ENCODE data around the gene INF2.
"Not testable (repeated sequence)": the region's sequence is repeated elsewhere in the genome, so short reads cannot be mapped to it uniquely, and the experiment has no call there.

Gene INF2

DNA sequence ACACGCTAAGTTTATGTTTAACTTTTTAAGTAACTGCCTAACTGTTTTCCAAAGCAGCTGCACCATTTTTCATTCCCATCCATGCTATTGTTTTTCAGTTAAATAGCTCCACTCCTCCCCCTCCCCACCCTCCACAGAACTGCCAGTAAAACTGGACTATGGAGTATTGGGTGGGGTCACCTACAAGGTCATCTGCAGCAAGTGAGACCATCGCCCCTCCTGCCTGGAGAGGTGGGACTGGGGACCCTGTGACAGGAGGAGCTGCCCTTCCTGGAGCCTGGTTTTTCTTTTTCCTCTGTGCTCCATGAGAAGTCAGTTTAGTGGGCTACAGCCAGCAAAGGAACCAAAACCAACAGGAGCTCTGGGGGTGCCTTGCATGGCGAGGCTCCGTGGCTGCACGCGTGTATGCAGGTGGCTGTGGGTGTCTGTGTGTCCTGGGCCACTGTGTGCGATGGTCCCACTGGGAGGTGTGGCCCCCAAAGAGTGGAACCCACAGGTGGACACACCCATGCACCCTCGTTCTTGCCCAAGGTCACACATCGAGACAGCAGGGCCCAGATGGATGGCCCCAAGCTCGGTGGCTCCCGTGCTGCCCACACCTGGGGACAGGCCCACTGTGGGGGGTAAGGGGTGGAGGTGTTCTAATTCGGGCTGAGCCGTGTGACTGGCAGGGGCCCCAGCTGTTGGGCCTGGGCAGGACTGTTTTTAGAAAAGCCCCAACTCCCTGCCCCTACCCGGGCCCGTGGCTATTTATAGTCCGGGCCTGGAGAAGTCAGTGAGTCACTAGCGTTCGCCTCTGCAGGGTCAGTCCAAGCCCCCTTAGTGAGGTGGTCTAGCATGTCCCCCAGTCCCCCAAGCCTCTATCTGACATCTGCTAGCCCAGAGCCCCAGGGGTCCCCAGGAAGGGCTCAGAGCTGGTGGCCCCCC is 32.4 kb downstream of the INF2 start:
- peak; percentile 82 for DNase-seq (ENCODE audit: low spot score)

DNA sequence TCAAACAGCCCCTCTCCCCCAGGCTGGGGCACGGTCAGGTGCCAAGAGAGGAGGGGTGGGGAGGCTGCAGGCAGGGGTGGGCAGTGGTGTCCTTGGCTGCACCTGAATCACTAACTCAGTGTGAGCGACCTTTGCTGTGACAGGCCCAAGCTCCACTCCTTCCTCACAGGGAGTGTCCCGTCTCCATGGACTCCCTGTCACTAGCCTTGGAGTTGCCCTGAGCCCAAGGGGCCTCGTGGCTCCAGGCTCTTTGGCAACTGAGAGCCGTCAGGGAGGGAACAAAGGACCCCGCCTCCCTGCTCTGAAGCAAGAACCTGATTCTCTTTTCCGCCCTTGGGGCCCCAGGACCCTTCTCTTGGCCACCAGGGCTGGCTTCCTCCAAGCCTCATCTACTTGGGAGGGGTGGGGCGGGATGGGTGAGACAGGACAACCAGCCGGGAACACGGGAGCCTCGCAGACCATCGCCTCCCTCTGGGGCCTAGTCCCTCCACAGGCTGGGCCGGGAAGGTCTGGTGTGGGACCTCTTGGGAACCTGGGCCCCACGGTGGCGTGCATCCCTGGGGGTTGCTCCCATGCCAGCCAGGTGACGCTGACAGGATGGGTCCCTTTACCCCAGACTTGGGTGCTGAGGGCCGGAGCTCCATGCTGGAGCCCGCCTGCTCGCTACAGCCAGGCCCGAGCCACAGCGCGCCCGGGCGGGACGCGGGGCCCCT is 33.7 kb downstream of the INF2 start:
- DNase-seq (ENCODE audit: low spot score) = no peak

DNA sequence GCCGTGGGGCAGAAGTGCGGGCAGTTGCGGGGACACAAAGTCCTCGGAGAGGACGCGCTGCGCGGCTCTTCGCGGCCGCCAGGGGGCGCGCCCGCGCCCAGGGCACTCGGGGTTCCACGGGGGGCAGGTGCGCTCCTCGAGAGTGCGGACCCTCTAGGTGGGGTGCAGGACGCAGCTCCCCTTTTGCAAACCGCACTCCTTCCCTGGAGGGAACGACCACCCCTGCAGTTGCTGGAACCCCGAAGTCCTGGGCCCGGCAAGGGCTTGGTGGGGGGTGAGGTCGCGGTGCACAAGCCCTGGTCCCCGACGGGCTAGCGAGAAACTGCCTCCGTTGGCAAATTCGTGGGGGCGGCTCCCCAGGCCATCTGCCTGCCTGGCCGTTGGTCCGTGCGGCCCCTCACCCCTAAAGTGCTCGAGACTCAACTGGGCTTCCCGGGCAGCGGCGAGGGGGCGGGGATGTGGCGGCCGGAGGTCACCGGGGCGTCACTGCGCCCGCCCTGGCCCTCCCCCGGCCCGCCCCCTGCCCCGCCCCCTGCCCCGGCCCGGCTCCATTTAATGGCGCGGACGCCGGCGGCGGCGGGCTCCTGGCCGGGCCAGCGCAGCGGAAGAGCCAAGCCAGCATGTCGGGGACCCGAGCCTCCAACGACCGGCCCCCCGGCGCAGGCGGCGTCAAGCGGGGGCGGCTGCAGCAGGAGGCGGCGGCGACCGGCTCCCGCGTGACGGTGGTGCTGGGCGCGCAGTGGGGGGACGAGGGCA is 34.4 kb downstream of the INF2 start, which contains the start of gene ADSS1:
TSS of gene ADSS1 (plus strand) at position 579 of the 756 bp plus-strand sequence. CDS start at position 621, 42 bp downstream.
- DNase-seq (ENCODE audit: low spot score) = peak; percentile 92

DNA sequence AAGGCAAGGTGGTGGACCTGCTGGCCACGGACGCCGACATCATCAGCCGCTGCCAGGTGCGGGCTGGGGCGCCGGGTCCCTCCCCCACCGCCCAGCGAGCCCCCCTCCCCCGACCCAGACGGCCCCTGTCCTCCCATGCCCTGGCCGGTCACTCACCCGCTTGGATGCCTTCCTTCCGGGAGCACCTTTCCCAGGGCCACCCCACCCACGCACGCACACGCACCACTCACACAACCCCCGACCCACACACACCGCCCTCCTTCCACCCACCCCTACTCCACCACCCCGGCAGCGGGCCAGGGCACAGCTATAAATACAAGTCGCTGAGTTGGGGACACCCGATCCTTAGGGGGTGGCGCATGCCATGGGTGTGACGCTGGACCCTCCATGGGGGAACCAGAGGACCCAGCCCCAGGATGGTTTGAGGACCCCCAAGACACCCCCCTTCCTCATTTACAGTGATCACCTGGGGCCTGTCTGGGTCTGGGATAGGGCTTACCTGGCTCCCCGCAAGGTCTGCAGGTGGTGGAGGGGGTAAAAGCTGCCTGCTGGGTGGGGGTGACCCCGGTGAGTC is 35.1 kb downstream of the INF2 start:
- DNase-seq (ENCODE audit: low spot score) = peak; percentile 57

DNA sequence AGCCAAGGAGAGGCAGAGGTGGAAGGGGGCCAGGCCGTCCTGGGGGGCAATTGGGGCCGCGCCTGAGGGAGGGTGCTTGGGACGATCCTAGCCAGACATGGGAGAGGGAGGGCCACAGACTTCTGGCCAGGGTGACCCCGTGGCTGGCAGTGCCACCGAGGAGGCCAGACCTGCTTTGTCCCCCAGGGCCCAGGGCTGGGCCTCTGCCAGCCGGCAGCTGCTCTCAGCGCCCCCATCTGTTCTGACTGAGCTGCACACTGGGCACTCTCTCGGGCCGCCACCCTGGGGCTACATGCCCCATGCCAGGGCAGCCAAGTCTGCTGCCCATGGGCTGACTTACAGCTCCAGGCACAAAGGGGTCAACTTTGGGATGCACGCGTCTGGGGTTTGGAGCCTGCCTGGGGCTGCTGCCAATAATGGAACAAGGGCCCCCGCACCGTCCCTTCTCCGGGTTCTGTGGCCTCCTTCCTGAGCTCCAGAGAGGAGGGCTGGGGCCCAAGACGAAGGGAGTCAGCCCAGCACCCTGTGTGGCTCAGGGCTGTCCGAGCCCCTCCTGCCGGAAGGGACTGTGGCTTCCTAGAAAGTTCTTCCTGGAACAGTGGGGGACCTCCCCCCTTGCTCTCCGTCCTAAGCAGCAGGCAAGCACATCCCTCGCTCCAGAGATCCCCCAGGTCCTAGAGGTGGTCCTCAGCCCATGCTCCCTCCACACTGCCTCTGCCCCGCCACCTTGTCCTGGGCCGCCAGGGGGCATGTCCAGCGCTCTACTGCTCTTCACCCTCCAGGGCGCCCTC is 35.8 kb downstream of the INF2 start:
- DNase-seq (ENCODE audit: low spot score) = peak; percentile 62

DNA sequence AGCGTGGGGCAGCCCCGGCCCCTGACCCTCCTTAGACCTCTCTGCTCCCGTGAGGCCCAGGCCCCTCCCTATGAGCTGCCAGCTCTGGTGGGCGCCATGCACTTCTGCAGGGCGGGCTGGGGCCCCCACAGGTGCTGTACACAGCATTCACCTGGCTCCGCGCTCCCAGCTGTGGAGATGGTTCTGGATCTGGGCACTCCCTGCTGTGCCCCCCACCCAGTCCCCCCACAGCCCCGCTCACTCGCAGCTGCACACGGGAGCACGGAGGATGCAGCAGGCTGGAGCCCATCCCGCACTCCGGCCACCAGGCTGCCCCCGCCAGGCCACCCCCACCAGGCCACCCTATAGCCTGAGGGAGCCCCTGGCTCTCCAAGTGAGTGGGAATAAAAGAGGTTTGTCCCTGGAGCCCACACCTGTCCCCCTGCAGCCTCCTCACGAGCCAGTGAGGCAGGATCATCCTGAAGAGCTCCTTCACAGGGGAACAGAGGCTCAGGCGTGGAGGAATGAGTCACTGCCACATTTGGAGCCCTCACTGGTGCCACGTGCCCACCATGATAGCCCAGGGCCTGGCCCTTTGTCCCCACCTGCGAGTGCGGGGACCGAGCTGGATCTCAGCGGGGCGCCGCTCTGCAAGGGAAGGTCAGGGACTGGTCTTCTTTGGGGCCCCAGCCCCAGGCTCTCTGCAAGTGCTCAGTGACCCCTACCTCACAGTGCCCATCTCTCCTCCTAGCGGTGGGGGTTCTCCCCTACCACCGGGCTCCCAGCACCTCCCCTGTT is 36.5 kb downstream of the INF2 start:
- no peak for DNase-seq (ENCODE audit: low spot score)

DNA sequence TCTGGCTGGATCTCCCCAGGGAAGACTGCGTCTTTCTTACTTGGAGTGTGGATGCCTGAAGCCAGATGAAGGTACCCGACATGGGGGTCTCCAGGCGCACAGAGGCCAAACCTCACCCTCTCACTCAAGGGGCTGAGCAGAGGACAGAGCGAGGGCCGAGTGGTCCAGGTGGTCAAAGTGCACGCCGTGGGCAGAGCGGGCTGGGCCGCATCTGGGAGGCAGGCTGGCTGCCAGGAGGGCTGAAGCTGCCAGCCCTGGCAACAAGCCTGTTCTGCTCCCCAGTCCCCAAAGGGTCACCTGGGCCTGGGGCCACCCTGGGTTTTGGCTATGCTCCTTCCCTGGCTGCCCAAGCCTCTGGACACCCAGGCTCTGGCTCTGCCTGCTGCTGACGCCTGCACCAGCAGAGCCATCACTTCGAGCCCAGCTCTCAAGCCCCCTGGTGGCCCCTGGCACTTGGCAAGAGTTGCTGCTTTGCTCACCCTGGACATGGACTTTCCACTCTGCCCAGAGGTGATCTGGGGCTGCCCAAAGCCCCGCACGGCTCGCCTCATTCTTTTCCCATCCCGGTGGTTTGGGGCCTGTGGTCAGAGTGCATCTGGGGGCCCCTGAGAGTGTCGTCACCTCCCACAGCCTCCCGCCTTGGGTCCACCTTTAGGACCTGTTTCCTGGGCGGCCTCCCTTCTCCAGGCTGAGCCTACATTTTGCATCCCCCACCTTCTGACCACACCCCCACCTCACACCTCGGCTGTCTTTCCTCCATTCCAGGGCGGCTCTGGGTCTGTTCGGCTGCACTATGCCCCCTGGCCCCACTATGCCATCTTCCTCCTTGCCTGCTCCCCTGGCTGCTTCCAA is 37.4 kb downstream of the INF2 start:
- no peak for DNase-seq (ENCODE audit: low spot score)

DNA sequence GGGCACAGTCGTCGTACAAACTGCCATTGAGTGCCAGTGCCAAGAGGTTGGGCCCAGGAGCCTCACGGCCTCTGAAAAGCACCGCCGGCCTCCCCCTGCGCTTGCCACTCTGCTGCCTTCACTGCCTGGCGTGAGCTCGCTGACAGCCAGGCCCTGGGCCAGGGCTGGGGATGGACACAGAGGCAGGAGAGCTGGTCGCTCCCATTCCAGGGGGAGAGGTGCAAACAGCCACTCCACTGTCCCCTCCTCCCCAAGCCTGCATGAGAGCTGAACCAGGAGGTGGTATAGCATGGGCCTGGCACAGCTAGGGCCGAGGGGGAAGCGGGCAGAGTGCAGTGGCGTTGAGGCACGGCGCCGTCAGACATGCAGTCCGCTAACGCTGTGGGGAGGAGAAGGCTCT is 39.2 kb downstream of the INF2 start:
- DNase-seq (ENCODE audit: low spot score) = no peak

DNA sequence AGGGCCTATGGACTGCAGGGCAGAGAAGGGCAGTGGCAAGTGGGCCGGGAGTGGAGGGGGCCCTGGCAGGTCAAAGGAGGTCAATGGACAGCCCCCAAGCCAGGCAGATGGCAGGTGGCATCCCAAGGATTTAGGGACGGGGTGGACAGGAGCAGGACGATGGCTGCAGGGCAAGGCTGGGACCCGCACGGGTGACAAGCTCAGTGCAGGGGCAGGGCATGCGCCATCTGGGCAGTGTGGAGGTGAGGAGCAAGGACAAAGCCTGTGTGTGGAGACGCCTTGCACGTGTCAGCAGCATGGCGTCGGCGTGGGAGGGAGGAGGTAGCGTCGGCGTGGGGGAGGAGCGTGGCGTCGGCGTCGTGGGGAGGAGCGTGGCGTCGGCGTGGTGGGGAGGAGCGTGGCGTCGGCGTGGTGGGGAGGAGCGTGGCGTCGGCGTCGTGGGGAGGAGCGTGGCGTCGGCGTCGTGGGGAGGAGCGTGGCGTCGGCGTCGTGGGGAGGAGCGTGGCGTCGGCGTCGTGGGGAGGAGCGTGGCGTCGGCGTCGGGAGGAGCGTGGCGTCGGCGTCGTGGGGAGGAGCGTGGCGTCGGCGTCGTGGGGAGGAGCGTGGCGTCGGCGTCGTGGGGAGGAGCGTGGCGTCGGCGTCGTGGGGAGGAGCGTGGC is 39.9 kb downstream of the INF2 start:
- DNase-seq (ENCODE audit: low spot score) = not testable (repeated sequence)

DNA sequence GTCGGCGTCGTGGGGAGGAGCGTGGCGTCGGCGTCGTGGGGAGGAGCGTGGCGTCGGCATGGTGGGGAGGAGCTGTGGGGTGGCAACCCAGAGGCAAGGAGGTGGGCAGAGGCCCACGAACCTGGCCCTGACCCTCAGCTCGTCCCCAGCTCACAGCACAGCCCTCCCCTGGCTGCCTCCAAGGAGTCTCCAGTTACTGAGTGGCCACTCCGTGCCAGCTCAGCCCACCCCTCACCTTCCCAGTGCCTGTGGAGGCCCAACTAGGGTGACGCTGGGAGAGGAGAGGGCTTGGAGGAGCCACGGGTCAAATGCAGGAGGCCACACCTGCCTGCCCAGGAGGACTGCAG is 40.4 kb downstream of the INF2 start:
- no peak for DNase-seq (ENCODE audit: low spot score)

DNA sequence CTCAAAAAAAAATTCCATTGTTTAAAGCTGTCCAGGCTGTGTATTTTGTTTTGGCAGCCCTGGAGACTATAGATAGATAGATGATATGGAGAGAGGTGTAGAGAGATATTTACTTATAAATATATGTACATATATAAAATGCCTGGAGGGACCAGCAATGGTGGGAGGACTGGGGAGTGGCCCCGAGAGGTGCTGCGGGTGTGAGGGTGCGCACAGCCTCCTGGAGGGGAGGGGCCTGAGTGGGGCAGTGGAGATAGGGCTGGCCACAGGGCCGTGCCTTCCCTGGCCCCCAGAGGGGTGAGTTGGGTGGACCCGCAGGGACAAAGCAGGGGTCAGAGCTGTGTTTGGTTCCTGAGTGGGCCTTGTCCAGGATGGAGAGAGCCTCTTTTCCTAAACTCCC is 41.1 kb downstream of the INF2 start:
- DNase-seq (ENCODE audit: low spot score) = no peak

DNA sequence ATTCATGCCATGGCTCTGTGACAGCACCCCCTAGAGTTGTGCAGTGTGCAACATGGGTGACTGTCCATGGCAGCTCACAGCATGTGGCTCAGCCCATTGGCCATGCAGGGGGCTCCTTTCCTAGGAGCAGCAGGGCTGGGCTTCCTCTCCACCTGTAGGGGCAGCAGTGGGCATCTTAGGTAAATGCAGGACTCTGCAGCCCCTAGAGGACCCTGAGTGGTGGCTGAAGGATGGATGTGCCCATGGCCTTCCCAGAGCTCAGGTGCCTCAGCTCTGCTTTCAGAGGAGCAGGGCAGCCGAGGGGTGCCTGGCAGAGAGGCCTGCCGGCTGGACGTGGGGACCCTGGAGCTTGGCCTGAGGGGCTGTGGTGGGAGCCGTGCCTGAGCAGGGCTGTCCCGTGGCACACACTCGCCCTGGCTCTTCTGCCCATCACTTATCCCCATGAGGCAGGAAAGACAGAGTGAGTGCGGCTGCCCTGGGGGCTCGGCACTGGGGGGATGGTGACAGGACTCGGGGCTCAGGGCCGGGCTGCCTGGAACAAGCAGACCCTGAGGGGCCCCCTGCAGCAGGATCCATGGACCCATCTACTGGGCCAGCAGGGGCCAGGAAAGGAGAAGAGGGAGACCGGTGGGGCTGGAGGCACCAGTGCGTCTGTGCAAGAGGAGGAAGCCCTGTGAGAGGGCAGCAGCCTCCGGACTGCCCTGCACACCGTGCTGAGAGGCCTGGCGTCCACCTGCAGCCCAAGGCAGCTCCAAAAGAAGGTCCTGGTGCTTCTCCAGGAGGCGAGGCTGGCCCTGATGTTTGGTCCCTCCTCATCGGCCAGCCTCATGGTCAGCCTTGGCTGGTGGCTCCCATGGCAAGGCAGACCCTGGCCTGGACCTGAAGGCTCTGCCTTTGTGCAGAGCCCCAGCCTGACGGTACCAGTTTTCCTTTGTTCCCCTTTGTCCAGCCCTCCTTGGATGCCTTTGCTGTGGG is 42.2 kb downstream of the INF2 start:
- no peak for DNase-seq (ENCODE audit: low spot score)

DNA sequence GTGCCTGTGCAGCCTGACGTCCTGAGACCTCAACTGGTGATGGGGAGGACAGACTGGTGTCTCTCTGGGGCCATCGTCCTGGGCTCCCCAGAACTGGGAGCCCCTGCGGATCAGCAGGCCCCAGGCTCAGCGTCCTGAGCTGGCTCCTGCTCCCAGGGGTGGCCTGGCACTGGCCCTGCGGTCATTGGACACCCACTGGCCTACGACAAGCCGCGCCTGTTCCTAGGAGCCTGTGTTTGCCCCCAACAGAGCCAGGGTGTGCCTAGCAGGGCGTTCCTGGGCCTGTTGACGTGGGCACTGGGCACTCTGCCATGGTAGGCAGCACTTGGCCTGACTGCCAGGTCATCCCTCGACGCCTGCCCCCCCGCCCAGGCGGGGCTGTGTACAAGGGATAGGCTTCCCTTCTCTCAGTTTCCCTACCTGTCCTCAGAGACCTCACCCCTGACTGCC is 43.0 kb downstream of the INF2 start:
- DNase-seq (ENCODE audit: low spot score) = no peak

DNA sequence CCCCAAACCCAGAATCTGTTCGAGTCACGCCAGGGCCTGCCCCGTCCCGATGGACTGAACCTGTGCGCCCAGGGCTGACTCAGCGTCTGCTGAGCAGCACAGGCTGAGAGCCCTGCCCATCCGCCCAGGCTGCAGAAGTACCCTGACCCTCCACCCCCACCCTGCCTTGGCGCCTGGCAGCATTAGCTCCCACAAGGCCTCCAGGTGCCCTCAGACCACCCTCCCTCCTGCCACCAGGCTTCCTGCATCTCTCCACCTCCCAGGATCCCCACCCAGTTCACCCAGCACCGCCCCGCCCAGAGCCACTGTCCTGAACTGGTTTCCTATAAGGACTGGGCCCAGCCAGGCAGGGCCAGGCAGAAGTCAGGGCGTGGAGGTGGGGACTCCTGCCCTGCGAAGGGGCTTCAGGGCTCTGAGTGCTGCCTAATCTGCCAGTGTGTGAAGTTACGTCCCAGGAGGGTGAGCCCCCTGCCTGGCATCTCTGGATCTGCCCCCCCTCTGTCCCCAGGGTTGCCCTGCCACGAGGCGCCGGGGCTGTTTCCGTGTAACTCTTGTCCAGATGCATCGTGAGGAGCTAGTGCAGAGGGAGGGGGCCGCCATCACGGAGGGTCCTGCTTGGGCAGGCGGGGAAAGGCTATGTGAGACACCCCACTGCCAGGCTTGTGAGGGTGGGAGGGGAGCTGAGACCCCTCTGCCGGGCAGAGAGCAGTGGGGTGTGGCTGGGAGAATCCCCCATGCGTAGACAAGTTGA is 43.7 kb downstream of the INF2 start:
- DNase-seq (ENCODE audit: low spot score) = no peak

DNA sequence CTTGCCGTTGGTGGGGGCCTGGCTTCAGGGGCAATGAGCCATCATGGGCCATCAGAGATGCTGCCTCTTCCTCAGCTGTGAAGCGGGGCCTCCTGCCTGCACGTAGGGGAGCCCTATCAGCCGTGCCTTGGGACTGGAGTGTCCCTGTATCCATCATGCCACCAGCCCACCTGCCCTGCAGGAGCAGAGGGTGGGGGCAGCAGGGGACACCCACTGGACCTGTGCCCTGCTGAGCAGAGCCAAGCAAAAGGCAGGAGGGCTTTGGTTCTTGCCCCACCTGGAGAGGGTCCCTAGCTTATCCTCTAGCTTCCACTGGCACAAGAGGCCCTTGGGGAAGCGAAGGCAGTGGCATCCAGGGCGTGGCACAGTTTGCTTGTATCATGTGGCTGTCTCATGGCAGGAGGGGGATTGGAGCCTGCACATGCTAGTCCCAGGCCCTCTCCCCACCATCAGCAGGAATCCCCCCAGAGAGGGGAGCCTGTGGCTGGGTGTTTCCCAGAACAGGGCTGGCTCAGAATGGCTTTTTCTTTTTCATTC is 44.7 kb downstream of the INF2 start:
- no peak for DNase-seq (ENCODE audit: low spot score)

DNA sequence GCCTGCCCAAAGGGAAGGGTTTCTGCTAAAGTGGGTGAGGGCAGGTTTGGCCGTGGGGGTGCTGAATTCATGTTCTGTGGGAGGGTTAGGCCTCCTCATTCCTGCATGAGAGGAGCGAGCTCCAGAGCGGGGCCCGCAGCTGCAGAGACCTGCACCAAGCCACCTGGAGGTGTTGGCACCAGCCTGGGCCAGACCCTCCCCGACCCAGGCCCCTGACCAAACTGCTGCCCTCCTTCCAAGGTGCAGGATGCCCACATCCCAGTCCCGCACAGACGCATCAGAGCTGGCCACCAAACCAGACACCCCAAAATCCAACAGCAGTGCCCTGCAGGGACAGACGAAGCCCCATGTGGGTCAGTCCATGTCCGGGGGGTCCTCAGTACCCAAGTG is 45.2 kb downstream of the INF2 start:
- no peak for DNase-seq (ENCODE audit: low spot score)
